Caco-2 (cell line): ENCODE data around the gene NPPC. TPM values are rescaled to one million over a fixed set of nuclear protein-coding genes. Genes with fewer than 3 reads are reported as not detected.

Source experiments
- BruUV-seq: library from RNA; stranded (reverse); fragments of 400-500 nt; replicated peaks from 2 replicates; lab custom pipeline; 2021; lab: Mats Ljungman, UMichigan
- CTCF ChIA-PET: fragments of 300-600 bp; sonication (Branson Sonifier 250); formaldehyde crosslinking; loops from one replicate; lab custom pipeline; 2022; ENCODE audit warnings: antibody characterized with exemption; lab: Charles Lee
- POLR2A ChIA-PET: fragments of 300-600 bp; sonication (Branson Sonifier 250); formaldehyde crosslinking; loops from one replicate; lab custom pipeline; 2022; ENCODE audit warnings: antibody characterized with exemption; lab: Charles Lee
- DNase-seq, 2 experiments: peaks; one replicate each; pipeline versions ENCODE4 v3.0.0 to v3.0.0-alpha.2; 2020 to 2022
- H3K27me3 ChIP-seq: replicated peaks from 2 replicates; pipeline ENCODE4 v1.6.0; 2011; ENCODE audit warnings: low read length; ENCODE audit not compliant: control insufficient read depth, insufficient read depth
- H3K36me3 ChIP-seq: 2 replicates; pipeline ENCODE4 v1.5.1; 2011; ENCODE audit warnings: low read length; ENCODE audit not compliant: control insufficient read depth, insufficient read depth
- H3K4me1 ChIP-seq: fragments of 250-450 bp; sonication (Bioruptor Pico); 2 replicates; pipeline ENCODE4 v1.5.1; 2020; ENCODE audit warnings: mild to moderate bottlenecking
- H3K4me3 ChIP-seq: 2 replicates; pipeline ENCODE4 v1.5.1; 2011; ENCODE audit warnings: low read depth, mild to moderate bottlenecking, control low read depth, low read length
- H3K9me3 ChIP-seq: fragments of 250-450 bp; sonication (Bioruptor Pico); 2 replicates; pipeline ENCODE4 v1.5.1; 2020; ENCODE audit warnings: mild to moderate bottlenecking, moderate library complexity
- H3K27ac Mint-ChIP-seq: one replicate; pipeline ENCODE4 v1.8.0; 2022; ENCODE audit warnings: mixed read lengths; ENCODE audit not compliant: unreplicated experiment
- H3K27me3 Mint-ChIP-seq: one replicate; pipeline ENCODE4 v1.8.0; 2022; ENCODE audit warnings: mixed read lengths; ENCODE audit not compliant: insufficient read depth, unreplicated experiment
- H3K36me3 Mint-ChIP-seq: one replicate; pipeline ENCODE4 v1.8.0; 2022; ENCODE audit warnings: mild to moderate bottlenecking, mixed read lengths; ENCODE audit not compliant: insufficient read depth, unreplicated experiment
- H3K4me1 Mint-ChIP-seq: one replicate; pipeline ENCODE4 v1.8.0; 2022; ENCODE audit warnings: low read depth, mixed read lengths; ENCODE audit not compliant: unreplicated experiment
- H3K4me3 Mint-ChIP-seq: one replicate; pipeline ENCODE4 v1.8.0; 2022; ENCODE audit warnings: mild to moderate bottlenecking, moderate library complexity, mixed read lengths; ENCODE audit not compliant: unreplicated experiment
- H3K9me3 Mint-ChIP-seq: one replicate; pipeline ENCODE4 v1.8.0; 2022; ENCODE audit warnings: mixed read lengths; ENCODE audit not compliant: unreplicated experiment
- intact Hi-C: fragments of 100-400 bp; cut with micrococcal nuclease; formaldehyde crosslinking; loops from one replicate; pipeline ENCODE4 v1.10.0; 2022; ENCODE audit not compliant: unreplicated experiment
- total RNA-seq: library from RNA; stranded (reverse); gene quantifications from 2 replicates; pipeline ENCODE4 v1.2.3, GENCODE V29; 2022
- TF ChIP-seq, protein P1 (sequence below), 2 experiments: fragments of 200-600 bp in 1 of 2; IDR thresholded peaks; 1 replicate in 1 of 2; 2 replicates in 1 of 2; pipeline versions ENCODE4 v1.5.1 to v1.8.0; 2011 to 2022; ENCODE audit warnings: antibody characterized with exemption in 1 of 2, control low read depth in 1 of 2, inconsistent platforms in 1 of 2, low read depth in 1 of 2, low read length in 1 of 2, mild to moderate bottlenecking in 1 of 2, moderate library complexity in 1 of 2; ENCODE audit not compliant: insufficient read depth in 1 of 2, severe bottlenecking in 1 of 2, unreplicated experiment in 1 of 2

NPPC gene
- total RNA-seq, 1 experiment from 2014 or later = not detected

- TF ChIP-seq, protein P1, sequence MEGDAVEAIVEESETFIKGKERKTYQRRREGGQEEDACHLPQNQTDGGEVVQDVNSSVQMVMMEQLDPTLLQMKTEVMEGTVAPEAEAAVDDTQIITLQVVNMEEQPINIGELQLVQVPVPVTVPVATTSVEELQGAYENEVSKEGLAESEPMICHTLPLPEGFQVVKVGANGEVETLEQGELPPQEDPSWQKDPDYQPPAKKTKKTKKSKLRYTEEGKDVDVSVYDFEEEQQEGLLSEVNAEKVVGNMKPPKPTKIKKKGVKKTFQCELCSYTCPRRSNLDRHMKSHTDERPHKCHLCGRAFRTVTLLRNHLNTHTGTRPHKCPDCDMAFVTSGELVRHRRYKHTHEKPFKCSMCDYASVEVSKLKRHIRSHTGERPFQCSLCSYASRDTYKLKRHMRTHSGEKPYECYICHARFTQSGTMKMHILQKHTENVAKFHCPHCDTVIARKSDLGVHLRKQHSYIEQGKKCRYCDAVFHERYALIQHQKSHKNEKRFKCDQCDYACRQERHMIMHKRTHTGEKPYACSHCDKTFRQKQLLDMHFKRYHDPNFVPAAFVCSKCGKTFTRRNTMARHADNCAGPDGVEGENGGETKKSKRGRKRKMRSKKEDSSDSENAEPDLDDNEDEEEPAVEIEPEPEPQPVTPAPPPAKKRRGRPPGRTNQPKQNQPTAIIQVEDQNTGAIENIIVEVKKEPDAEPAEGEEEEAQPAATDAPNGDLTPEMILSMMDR (IDR thresholded peaks at IDR 0.05; ENCODE audit: insufficient read depth in 1 of 2, low read depth in 1 of 2, low read length in 1 of 2, severe bottlenecking in 1 of 2, unreplicated experiment in 1 of 2) = no peak
- Histone ChIP-seq H3K36me3 (no peaks in the 10 kb centered on the region), H3K4me1 (no peaks in the 10 kb centered on the region), H3K27me3 (no peaks in the 10 kb centered on the region), H3K9me3 (no peaks in the 10 kb centered on the region), H3K4me3 (no peak overlapping the region)
- H3K27ac Mint-ChIP-seq = no peak overlapping the region
- no peak overlapping the region for H3K4me3 Mint-ChIP-seq
- no peaks in the 10 kb centered on the region for H3K9me3 Mint-ChIP-seq
- H3K27me3 Mint-ChIP-seq = no peaks in the 10 kb centered on the region
- POLR2A ChIA-PET = no interaction called here
- CTCF ChIA-PET = interaction anchor here (1.1 kb wide), 1 partner anchor 223 kb away, joined by 4 read pairs; no protein-coding TSS in a partner anchor
- no TSS peak for BruUV-seq
- intact Hi-C loops = no loop called here
- H3K36me3 Mint-ChIP-seq = peaks cover 10% of the 10 kb centered on the region
- no peak for DNase-seq
- no peaks in the 10 kb centered on the region for H3K4me1 Mint-ChIP-seq
Measured at GRCh38 chr2:231900972-231901371, 25.2 kb downstream of the NPPC start.

DNA sequence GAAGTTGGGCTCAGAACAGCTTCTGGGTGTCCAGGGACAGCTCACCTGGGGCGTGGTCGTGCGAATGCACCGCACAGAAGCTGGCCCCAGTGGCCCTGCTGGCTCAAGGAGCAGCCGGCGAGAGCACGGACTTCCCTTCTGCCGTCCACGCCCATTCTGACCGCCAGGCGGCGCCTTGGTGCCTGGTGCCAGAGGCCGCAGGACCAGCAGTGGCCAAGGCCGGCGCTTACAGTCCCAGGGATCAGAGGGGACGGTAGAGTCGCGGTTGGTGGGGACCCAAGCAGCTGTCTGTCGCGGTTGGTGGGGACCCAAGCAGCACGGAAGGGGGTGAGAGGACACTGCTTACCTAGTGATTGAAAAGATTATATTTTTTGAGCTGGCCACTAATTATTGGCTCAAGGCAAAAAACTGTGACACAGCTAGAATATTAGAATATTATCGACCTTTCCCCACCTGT lies 25.7 kb downstream of the NPPC start:
- Histone ChIP-seq H3K36me3 (no peaks in the 10 kb centered on the region), H3K27me3 (no peaks in the 10 kb centered on the region), H3K4me1 (no peaks in the 10 kb centered on the region), H3K9me3 (no peaks in the 10 kb centered on the region), H3K4me3 (no peak overlapping the region)
- intact Hi-C loops = no loop called here
- H3K27me3 Mint-ChIP-seq = no peaks in the 10 kb centered on the region
- TF ChIP-seq, protein P1 (IDR thresholded peaks at IDR 0.05; ENCODE audit: insufficient read depth in 1 of 2, low read depth in 1 of 2, low read length in 1 of 2, severe bottlenecking in 1 of 2, unreplicated experiment in 1 of 2) = peak; percentile 10 to 37
- ChIA-PET POLR2A (no interaction called here), CTCF (interaction anchor here (1.1 kb wide), 1 partner anchor 223 kb away, joined by 4 read pairs; no protein-coding TSS in a partner anchor)
- no peaks in the 10 kb centered on the region for H3K9me3 Mint-ChIP-seq
- H3K4me1 Mint-ChIP-seq = no peaks in the 10 kb centered on the region
- no TSS peak for BruUV-seq
- DNase-seq = peak; percentile 70 to 71
- no peak overlapping the region for H3K27ac Mint-ChIP-seq
- H3K4me3 Mint-ChIP-seq = no peak overlapping the region
- H3K36me3 Mint-ChIP-seq = peaks cover 10% of the 10 kb centered on the region

GRCh38 chr2:231894566-231895380 lies 31.4 kb downstream of the NPPC start:
- no peaks in the 10 kb centered on the region for H3K9me3 Mint-ChIP-seq
- H3K36me3 Mint-ChIP-seq = no peaks in the 10 kb centered on the region
- H3K4me3 Mint-ChIP-seq = no peak overlapping the region
- intact Hi-C loops = no loop called here
- ChIA-PET CTCF (no interaction called here), POLR2A (no interaction called here)
- TF ChIP-seq, protein P1 (IDR thresholded peaks at IDR 0.05; ENCODE audit: insufficient read depth in 1 of 2, low read depth in 1 of 2, low read length in 1 of 2, severe bottlenecking in 1 of 2, unreplicated experiment in 1 of 2) = no peak
- DNase-seq = no peak
- no peaks in the 10 kb centered on the region for H3K27me3 Mint-ChIP-seq
- Histone ChIP-seq H3K4me1 (no peaks in the 10 kb centered on the region), H3K9me3 (no peaks in the 10 kb centered on the region), H3K36me3 (no peaks in the 10 kb centered on the region), H3K27me3 (no peaks in the 10 kb centered on the region), H3K4me3 (no peak overlapping the region)
- no peak overlapping the region for H3K27ac Mint-ChIP-seq
- no TSS peak for BruUV-seq
- no peaks in the 10 kb centered on the region for H3K4me1 Mint-ChIP-seq
